HG03066 (cell line): ENCODE measurements around the gene CA11.
A peak's percentile ranks its signal among the peaks of the same experiment; 100 is the strongest.
"Not testable (repeated sequence)": the region's sequence is repeated elsewhere in the genome, so short reads cannot be mapped to it uniquely, and the experiment has no call there.

Source experiments
- ATAC-seq: cut with Tn5 transposase; IDR thresholded peaks from one replicate; pipeline ENCODE4 v1.9.1; 2021; ENCODE audit warnings: low read depth; ENCODE audit not compliant: unreplicated experiment

The CA11 gene

DNA sequence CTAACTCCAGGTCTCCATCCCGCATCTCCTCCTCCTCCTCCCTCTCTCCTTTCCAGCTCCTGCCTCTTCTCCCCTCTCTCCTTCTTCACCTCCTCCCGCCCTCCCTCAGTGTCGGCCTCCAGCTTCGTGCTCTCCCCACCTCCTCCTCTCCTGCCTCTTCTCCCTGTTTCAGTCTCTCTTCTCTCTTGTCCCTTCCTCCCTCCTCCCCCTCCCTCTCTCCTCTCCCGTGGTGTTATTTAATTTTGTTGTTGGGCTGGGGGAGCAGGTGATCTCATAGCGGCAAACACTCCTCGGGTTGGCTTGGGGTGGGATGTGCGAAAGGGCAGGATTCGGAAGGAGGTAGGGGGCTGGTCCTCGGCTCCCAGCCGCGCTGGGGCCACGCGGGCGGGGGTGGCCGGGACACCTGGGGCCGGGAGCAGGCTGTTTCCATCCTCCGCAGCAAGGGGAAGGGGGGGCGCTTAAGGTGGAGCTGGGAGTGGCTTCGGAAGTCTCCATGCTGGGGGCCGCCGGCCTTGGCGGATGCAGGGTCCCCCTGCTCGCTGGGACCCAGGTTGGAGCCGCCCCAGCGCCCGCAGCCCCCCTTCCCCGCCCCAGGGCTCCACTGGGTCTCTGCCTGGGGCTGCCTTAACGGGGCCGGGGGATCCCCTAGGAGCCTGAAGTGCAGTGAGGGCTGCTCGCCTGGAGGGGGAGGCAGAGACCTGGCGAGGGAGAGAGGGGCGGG lies at the start of gene CA11:
CA11 (minus strand) TSS at position 187 of the 721 bp plus-strand sequence. CDS start 555 bp downstream, outside the sequence.
- peak; percentile 75 for ATAC-seq

- not testable (repeated sequence) for ATAC-seq
These were observed 47.6 kb upstream of the CA11 start for GRCh38 chr19:48693629-48694028.

- ATAC-seq, result no peak
These were observed 43.5 kb upstream of the CA11 start for GRCh38 chr19:48689449-48689848.

- no peak for ATAC-seq
These were observed 41.8 kb upstream of the CA11 start for GRCh38 chr19:48687776-48688175.

- ATAC-seq, result not testable (repeated sequence)
These were observed 40.6 kb upstream of the CA11 start for GRCh38 chr19:48686637-48687036.

- ATAC-seq, result no peak
These were observed 40.1 kb upstream of the CA11 start for GRCh38 chr19:48686088-48686487.

DNA sequence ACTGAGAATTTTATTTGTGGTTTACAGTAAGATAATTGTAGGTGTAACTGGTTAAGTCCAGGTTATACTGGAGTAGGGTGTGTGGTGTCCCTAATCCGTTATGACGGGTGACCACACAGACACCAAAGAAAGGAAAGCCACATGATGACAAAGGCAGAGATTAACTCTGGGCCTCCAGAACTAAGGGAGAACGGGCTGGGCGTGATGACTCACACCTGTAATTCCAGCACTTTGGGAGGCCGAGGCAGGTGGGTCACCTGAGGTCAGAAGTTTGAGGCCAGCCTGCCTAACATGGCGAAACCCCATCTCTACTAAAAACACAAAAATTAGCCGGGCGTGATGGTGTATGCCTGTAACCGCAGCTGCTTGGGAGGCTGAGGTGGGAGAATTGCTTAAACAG lies 39.6 kb upstream of the CA11 start:
- ATAC-seq, result no peak

DNA sequence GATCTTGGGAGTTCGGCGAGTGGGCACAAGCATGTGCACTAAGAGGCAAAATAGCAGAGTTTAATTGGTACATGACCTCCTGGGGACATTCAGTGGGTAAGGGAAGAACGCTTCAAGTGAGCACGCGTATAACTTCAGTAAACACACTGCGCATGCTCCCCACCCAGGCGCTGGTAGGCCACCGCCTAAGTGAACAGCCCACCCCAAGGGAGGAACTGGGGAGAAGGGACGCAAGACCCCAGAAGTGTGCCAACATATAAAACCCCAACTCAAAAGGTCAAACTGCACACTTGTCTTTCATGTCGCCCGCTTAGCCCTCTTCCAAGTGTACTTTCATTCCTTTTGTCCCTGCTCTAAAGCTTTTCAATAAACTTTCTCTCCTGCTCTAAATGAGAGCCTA lies 37.4 kb upstream of the CA11 start:
- ATAC-seq, result no peak

- no peak for ATAC-seq
These were observed 35.1 kb upstream of the CA11 start for GRCh38 chr19:48681127-48681470.

GRCh38 chr19:48680436-48681126 lies 34.6 kb upstream of the CA11 start:
- ATAC-seq, result no peak

DNA sequence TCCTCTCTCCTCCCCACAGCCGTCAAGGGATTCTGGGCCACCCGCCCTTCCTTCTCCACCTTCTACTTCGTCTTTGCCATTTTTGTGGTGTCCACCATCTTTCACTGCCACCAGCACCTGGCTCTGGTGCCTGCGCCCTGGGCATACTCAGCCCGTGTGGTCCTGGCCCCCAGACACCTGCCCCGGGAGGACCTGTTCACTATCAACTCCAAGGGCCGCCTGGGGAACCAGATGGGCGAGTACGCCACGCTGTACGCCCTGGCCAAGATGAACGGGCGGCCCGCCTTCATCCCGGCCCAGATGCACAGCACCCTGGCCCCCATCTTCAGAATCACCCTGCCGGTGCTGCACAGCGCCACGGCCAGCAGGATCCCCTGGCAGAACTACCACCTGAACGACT lies 34.0 kb upstream of the CA11 start:
- not testable (repeated sequence) for ATAC-seq

DNA sequence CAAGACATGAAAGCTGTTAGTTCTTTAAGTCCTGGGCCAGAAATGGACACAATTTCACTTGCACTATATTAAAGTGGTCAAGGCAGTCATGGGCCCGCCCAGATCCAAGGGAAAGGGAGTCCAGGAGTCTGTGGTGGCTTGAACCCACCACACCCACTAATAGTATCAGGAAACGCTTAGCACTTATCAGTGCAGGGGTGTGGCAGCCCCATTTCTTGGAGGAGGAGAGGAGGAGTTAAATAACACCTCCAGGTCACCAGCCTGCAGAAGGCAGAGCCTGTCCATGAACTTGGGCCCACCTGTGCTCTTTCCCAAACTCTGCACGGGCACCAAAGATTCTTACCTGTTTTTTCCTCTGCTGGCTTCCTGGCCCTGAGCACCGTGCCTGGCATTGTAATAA lies 32.2 kb upstream of the CA11 start:
- no peak for ATAC-seq

- ATAC-seq, result no peak
These were observed 30.9 kb upstream of the CA11 start for GRCh38 chr19:48676887-48677286.

DNA sequence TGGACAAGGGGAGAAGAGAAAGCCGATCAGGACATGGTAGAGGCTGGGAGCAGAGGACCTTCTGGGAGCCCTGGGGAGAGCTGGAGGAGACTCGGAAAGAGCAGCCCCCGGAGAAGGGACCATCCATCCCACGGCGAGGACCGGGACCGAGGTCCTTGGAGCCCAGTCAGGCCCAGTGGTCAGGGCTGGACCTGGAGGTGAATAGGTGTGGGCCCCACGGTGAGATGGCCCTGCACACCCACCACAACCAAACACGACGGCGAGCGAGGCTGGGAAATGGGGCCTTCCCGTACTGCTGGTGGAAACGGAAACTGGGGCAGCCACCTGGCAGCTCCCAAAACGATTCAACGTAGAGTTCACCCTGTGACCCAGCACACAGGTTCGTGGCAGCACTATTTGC lies 30.5 kb upstream of the CA11 start:
- no peak for ATAC-seq

DNA sequence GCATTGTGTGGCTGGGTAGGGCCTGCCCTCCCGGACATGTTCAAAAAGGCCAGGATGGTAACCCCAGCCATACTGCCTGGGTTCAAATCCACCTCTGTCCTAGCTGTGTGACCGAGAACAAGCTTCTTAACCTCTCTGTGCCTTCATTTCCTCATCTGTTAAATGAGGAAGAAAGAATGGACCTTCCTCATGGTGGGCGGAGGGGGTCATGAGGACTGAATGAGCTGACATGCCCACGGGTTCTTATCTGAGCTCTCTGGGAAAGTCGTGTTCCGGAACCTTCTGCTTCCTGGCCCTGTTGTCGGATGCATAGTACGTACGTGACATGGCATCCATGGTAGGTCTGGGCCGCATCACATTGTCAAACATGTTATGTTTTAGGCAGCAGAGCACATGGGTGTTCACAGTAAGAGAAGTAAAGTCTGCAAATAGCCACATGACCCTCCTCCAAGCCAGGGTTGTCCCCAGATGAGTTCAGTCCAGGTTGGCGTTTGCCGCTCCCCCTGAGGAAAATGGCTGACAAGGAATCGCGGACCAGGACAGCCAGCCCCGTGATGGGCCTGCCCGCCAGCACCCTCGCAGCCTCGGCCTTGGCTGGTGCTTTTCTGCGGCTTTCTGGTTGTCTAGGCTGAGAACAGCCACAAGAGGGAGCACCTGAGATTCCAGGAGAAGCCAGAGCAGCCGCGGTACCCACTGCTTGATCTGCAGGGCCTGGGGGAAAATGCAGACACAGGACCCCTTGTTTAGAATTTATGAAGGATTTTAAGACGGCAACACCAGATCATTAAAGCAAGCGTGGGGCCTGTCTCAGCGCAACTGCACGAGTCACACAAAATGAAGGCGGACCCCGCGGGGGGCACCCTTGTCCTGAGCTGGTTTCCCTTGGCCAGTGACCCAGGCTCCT lies 29.2 kb upstream of the CA11 start:
- no peak for ATAC-seq

DNA sequence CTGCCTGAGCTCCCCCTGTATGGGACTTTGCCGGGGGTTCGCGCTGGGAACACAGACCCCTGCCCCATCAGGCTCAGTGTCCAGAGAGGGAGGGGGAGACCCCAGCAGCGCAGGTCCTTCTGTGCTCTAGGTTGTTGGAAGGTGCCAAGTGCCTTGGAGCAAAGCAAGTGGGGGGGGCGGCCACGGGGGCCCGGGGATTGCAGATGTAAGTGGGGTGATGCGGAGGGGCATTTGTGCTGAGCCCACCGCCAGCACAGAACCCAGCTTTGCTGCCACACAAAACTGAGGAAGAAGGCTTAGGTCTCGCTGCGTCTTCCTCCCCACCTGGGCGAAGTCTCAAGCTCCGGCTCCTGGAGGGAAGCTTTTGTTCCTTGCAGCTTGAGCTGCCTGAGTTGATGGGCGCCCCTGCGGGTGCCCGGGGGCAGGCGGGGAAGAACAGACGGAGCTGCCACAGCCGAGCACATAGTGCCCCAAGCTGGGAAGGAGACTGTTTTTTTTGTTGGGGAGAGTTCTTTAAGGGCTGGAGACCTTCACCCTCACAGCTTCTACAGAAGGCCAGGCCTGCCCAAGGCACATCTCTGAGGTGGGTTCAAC lies 28.3 kb upstream of the CA11 start:
- no peak for ATAC-seq

- ATAC-seq, result no peak
These were observed 27.6 kb upstream of the CA11 start for GRCh38 chr19:48673436-48674100.

DNA sequence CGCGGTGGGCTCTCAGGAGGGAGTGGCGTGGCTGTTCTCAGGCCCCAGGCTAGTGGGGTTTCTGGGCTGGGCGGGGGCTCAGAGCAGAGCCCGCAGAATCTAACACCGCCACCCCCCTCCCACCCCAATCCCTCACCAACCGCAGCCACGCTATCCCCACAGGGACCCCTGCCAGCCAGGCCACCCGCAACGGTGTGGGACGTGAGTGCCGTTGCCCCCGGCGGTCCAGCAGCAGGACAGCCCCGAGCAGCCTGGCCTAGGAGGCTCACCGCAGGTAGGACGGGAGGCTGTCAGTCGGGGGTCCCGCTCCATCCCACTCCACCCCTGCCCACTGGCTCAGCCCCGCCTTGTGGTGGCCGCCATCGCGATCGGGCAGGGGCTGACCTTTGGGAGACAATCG lies 27.0 kb upstream of the CA11 start, which contains the start of gene NTN5:
NTN5 (minus strand) TSS at position 24 of the 400 bp plus-strand sequence. CDS start 2,031 bp downstream, outside the sequence.
- no peak for ATAC-seq

- ATAC-seq, result no peak
These were observed 25.5 kb upstream of the CA11 start for GRCh38 chr19:48671446-48671995.
